Pancreas (tissue), 10 donors: ENCODE measurements around the gene ERCC2. TPM values are rescaled to one million over a fixed set of nuclear protein-coding genes. Genes with fewer than 3 reads are reported as not detected.
A peak's percentile ranks its signal among the peaks of the same experiment; 100 is the strongest.

ENCODE experiments used
- ATAC-seq, 4 donors: fragments of 200-7000 bp; cut with Tn5 transposase; one replicate each; pipeline versions ENCODE4 v1.8.0 to v1.9.1; 2020; ENCODE audit warnings: mild to moderate bottlenecking in 4 of 4, moderate library complexity in 4 of 4
- DNase-seq, 6 donors: peaks; one replicate each; pipeline ENCODE4 v3.0.0-alpha.2; 2020
- FAIRE-seq: peaks from 2 replicates; lab custom pipeline; 2012; peaks lifted over from hg19 to GRCh38; lab: Jason Lieb, UNC
- H3K27ac ChIP-seq, 4 donors: fragments of 200-600 bp; sonication (generic); 1 replicate in 3 of 4; 2 replicates in 1 of 4; pipeline versions ENCODE4 v1.5.0 to v1.8.0; 2020
- H3K27me3 ChIP-seq, 4 donors: fragments of 200-600 bp; one replicate each; pipeline ENCODE4 v1.8.0; 2021
- H3K36me3 ChIP-seq, 3 donors: fragments of 200-600 bp; sonication (generic) in 1 of 3; one replicate each; pipeline versions ENCODE4 v1.5.0 to v1.8.0; 2020 to 2021
- H3K4me1 ChIP-seq, 3 donors: fragments of 200-600 bp; one replicate each; pipeline ENCODE4 v1.8.0; 2021
- H3K4me3 ChIP-seq, 4 donors: fragments of 200-600 bp; sonication (generic) in 2 of 4; one replicate each; pipeline versions ENCODE4 v1.5.0 to v1.8.0; 2020 to 2021
- H3K9me3 ChIP-seq, 4 donors: fragments of 200-600 bp; one replicate each; pipeline ENCODE4 v1.8.0; 2021
- CTCF ChIP-seq, 4 donors: fragments of 200-600 bp; sonication (generic) in 3 of 4; IDR thresholded peaks; one replicate each; pipeline versions ENCODE4 v1.5.0 to v1.8.0; 2021; ENCODE audit warnings: antibody characterized with exemption in 4 of 4
- WGBS, 2 donors: extraction: QIAGEN DNeasy Blood & Tissue Kit; methylation state at CpG; one replicate each; pipeline ENCODE4 v1.1.7; 2013; 5-methylcytosine and 5-hydroxymethylcytosine counted together
- intact Hi-C, 3 donors: fragments of 100-400 bp; cut with DNase I; formaldehyde crosslinking; loops; one replicate each; pipeline versions ENCODE4 v1.11.1 to v1.14.2; 2022
- polyA plus RNA-seq, 2 donors: library from polyadenylated mRNA; stranded (reverse); fragments of 200-250 nt; gene quantifications; one replicate each; pipeline ENCODE4 v1.2.3, GENCODE V29; 2013
- total RNA-seq, 6 donors: library from RNA; stranded (reverse); fragmentation: NEBNext Ultra II Directional in 4 of 6; extraction: Animal tissue kit (Norgen Biotek cat#: 25700) in 4 of 6; gene quantifications; one replicate each; pipeline versions ENCODE4 v1.2.1 to v1.2.4, GENCODE V29; 2021 to 2023
- donor health status: healthy with polysubstance abuse.
- donor health status: DM: no; HTN: no; CAD: no; lungs with moderate emphysema.
- donor health status: DM: no; HTN: no; CAD: no.
- donor health status: control.
- donor health status: control.
- donor health status: Bipolar disorder and iron deficiency.
- donor health status: DM: yes; HTN: yes; CAD: no.
- donor health status: DM: no; HTN: no; CAD: no.
- donor health status: DM: no; HTN: no; CAD: no.
- donor health status: DM: yes; HTN: yes; CAD: no.

Gene ERCC2
- total and polyA plus RNA-seq, 8 donors, result 7.1 to 19.5 (median 10.2) TPM

- Histone ChIP-seq H3K36me3 (no peaks in the 10 kb centered on the region), H3K9me3 (no peaks in the 10 kb centered on the region), H3K4me1 (no peaks in the 10 kb centered on the region), H3K27me3 (no peaks in the 10 kb centered on the region), H3K27ac (no peak overlapping the region), H3K4me3 (no peak overlapping the region)
- no peak for TF ChIP-seq CTCF (IDR thresholded peaks at IDR 0.05)
- FAIRE-seq (no peak), DNase-seq (no peak), ATAC-seq (no peak)
- 72 to 76% methylated on average over 11 of the region's 11 CpGs for WGBS, 2 donors
- intact Hi-C loops, result no loop called here
These were observed 45.9 kb downstream of the ERCC2 start for GRCh38 chr19:45324349-45324907.

DNA sequence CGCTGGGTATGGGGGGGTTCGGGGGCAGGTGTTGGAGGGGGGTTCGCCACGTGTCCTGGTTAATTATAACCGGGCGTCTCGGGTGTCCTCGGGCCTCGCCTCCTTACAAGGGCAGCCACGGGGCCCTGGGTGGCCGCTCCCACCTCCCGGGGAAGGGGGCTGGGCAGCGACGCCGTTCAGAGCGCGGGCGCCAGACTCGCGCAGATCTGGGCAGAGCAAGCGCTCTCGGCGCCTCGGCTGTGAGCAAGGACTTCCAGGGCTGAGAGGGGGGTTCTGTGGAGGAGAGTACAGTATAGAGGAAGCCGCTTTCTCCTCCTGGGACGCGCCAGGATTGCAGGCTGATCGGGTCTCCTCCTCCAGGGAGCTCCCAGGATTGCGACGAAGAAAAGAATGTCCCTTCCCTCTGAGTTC is 46.7 kb downstream of the ERCC2 start:
- ATAC-seq, result peak in 1 of 4 donors; percentile 27
- no peak overlapping the region for H3K4me3 ChIP-seq
- no peaks in the 10 kb centered on the region for H3K36me3 ChIP-seq
- H3K27ac ChIP-seq, result no peak overlapping the region
- no peaks in the 10 kb centered on the region for H3K4me1 ChIP-seq
- 7 to 8% methylated on average over 25 to 30 of the region's 30 CpGs for WGBS, 2 donors
- H3K27me3 ChIP-seq, result no peaks in the 10 kb centered on the region
- TF ChIP-seq CTCF (IDR thresholded peaks at IDR 0.05), result no peak
- intact Hi-C loops, result no loop called here
- no peaks in the 10 kb centered on the region for H3K9me3 ChIP-seq
- DNase-seq, result no peak
- no peak for FAIRE-seq

DNA sequence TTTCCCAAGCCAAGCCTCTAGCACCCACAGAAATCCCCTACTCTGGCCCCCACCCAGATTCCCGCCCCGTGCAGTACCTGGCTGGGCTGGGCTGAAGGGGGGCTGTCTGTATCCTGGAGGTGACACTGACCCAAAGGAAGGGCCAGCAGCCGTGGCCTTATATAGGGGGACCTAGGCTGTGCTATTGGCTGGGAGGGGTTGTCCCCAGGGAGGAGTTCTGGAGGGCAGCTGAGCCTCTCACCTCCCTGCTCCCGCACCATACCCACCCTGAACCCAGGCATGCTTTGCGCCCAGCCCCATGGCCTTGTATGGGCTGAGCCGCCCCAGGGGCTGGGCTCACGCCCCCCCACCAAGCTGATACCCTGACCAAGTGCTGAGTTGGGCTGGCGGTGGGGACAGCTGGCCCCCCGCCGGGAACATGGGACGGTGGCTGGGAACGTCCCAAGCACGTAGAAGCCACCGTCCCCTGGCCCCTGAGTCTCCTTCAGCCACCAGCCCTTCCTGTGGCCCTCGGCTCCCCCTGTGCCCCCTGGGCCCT is 47.6 kb downstream of the ERCC2 start, which contains the start of gene CKM:
TSS of gene CKM (minus strand) at position 132 of the 538 bp plus-strand sequence. CDS start 3,162 bp downstream, outside the sequence.
- ATAC-seq, result no peak
- no peak for DNase-seq
- intact Hi-C loops, result no loop called here
- Histone ChIP-seq H3K4me1 (no peaks in the 10 kb centered on the region), H3K4me3 (no peak within 1 kb of the TSS), H3K9me3 (no peaks in the 10 kb centered on the region), H3K27me3 (no peaks in the 10 kb centered on the region), H3K27ac (no peak within 1 kb of the TSS), H3K36me3 (no peaks in the 10 kb centered on the region)
- 60 to 66% methylated on average over 14 to 15 of the region's 15 CpGs for WGBS, 2 donors
- TF ChIP-seq CTCF (IDR thresholded peaks at IDR 0.05), result no peak
- no peak for FAIRE-seq

DNA sequence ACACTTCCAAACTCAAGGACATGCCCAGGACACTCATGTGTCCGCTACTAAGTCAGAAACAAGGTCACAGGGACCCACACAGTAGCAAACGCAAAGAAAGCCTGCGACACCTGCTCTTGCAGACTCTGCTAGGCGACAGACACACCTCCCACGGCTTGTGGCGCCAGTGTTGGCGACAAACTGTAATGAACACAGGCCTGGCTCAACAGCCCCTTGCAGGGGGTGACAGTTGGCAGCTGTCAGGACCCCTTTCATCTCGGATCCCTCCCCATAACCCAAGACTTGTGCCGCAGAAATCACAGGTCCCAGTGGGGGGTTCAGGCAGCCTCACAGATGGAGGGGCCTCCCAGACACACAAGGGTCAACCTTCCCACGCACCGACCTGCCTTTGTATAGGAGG is 48.1 kb downstream of the ERCC2 start:
- H3K36me3 ChIP-seq, result no peaks in the 10 kb centered on the region
- DNase-seq (no peak), FAIRE-seq (no peak), ATAC-seq (peak in 1 of 4 donors; percentile 15)
- H3K4me3 ChIP-seq, result no peak overlapping the region
- H3K27me3 ChIP-seq, result no peaks in the 10 kb centered on the region
- H3K27ac ChIP-seq, result no peak overlapping the region
- TF ChIP-seq CTCF (IDR thresholded peaks at IDR 0.05), result no peak
- 55 to 58% methylated on average over 11 of the region's 11 CpGs for WGBS, 2 donors
- H3K4me1 ChIP-seq, result no peaks in the 10 kb centered on the region
- intact Hi-C loops, result no loop called here
- no peaks in the 10 kb centered on the region for H3K9me3 ChIP-seq

DNA sequence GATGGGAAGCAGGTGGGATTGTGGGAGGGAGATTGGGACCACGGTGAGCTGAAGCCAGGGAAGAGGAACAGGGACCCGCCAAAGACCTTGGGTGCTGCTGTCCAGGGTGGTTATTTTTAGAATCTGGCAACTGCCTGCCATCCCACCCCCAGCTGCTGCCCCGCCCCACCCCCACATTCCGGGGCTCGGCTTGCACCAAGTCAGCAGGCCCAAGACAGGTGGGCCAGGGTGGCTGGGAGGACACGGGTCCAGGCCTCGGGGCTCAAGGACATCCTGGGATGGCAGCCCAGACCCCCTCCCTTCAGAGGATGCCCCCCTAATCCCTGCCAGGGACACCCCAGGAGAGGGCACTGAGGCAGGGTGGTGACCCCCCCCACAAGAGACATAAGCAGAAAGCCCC is 48.5 kb downstream of the ERCC2 start:
- ATAC-seq, result no peak
- H3K9me3 ChIP-seq, result no peaks in the 10 kb centered on the region
- no peaks in the 10 kb centered on the region for H3K27me3 ChIP-seq
- H3K36me3 ChIP-seq, result no peaks in the 10 kb centered on the region
- no peak overlapping the region for H3K27ac ChIP-seq
- FAIRE-seq, result no peak
- WGBS, 2 donors, result 31 to 42% methylated on average over 7 of the region's 7 CpGs
- no peak for DNase-seq
- TF ChIP-seq CTCF (IDR thresholded peaks at IDR 0.05), result no peak
- intact Hi-C loops, result no loop called here
- H3K4me3 ChIP-seq, result no peak overlapping the region
- no peaks in the 10 kb centered on the region for H3K4me1 ChIP-seq
